Loucy (cell line): ENCODE measurements around the gene DRD4.

Experiments
- H2AFZ ChIP-seq: fragments of 200-600 bp; sonication (generic); 2 replicates; pipeline ENCODE4 v1.6.0; 2016; ENCODE audit warnings: antibody characterized with exemption, mild to moderate bottlenecking, low read length, moderate library complexity
- H3F3A ChIP-seq: fragments of 200-600 bp; 2 replicates; pipeline ENCODE4 v1.6.0; 2016; ENCODE audit warnings: antibody characterized with exemption, low read depth, mild to moderate bottlenecking
- H3K27me3 ChIP-seq: fragments of 200-600 bp; sonication (generic); 2 replicates; pipeline ENCODE4 v1.6.1; 2014; ENCODE audit warnings: low read length, mild to moderate bottlenecking; ENCODE audit not compliant: insufficient read depth, poor library complexity, severe bottlenecking
- H3K36me3 ChIP-seq: fragments of 200-600 bp; sonication (generic); 2 replicates; pipeline ENCODE4 v1.6.1; 2016; ENCODE audit warnings: low read length; ENCODE audit not compliant: insufficient read depth
- H3K4me1 ChIP-seq: fragments of 200-600 bp; sonication (generic); 2 replicates; pipeline ENCODE4 v1.5.1; 2014; ENCODE audit warnings: low read length, mild to moderate bottlenecking; ENCODE audit not compliant: insufficient read depth, poor library complexity, severe bottlenecking
- H3K4me2 ChIP-seq: fragments of 200-600 bp; sonication (generic); 2 replicates; pipeline ENCODE4 v1.6.0; 2014; ENCODE audit warnings: antibody characterized with exemption, low read length, low read depth, mild to moderate bottlenecking; ENCODE audit not compliant: poor library complexity, severe bottlenecking
- H3K4me3 ChIP-seq: fragments of 200-600 bp; sonication (generic); 2 replicates; pipeline ENCODE4 v1.5.1; 2014; ENCODE audit warnings: low read length, mild to moderate bottlenecking, mixed read lengths; ENCODE audit not compliant: poor library complexity, severe bottlenecking
- H3K79me2 ChIP-seq: fragments of 200-600 bp; sonication (generic); 2 replicates; pipeline ENCODE4 v1.6.1; 2014; ENCODE audit warnings: low read length; ENCODE audit not compliant: insufficient read depth
- H3K9ac ChIP-seq: fragments of 200-600 bp; sonication (generic); 2 replicates; pipeline ENCODE4 v1.6.0; 2014; ENCODE audit warnings: mild to moderate bottlenecking, low read depth, low read length, moderate library complexity; ENCODE audit not compliant: poor library complexity, severe bottlenecking
- H3K9me2 ChIP-seq: fragments of 200-600 bp; sonication (generic); replicated peaks from 2 replicates; pipeline ENCODE4 v1.6.1; 2016; ENCODE audit warnings: low read depth, low read length, mixed read lengths
- H3K9me3 ChIP-seq: fragments of 200-600 bp; sonication (generic); 2 replicates; pipeline ENCODE4 v1.6.1; 2014; ENCODE audit warnings: mild to moderate bottlenecking, antibody characterized with exemption, low read length, low read depth; ENCODE audit not compliant: insufficient read depth
- H4K20me1 ChIP-seq: fragments of 200-600 bp; sonication (generic); 2 replicates; pipeline ENCODE4 v1.6.0; 2014; ENCODE audit warnings: antibody characterized with exemption, low read length, mild to moderate bottlenecking; ENCODE audit not compliant: insufficient read depth, poor library complexity, severe bottlenecking
- CTCF ChIP-seq: fragments of 200-600 bp; sonication (generic); conservative IDR thresholded peaks from 2 replicates; pipeline ENCODE4 v1.5.1; 2014; ENCODE audit warnings: mild to moderate bottlenecking, antibody characterized with exemption, low read length
- EZH2phosphoT487 ChIP-seq: fragments of 200-600 bp; IDR thresholded peaks from 2 replicates; pipeline ENCODE4 v1.6.1; 2018; ENCODE audit warnings: antibody characterized with exemption, mild to moderate bottlenecking, moderate library complexity, borderline replicate concordance

The DRD4 gene

GRCh38 chr11:626475-627307 lies 10.4 kb upstream of the DRD4 start, which contains the start of gene SCT:
Gene SCT (minus strand): TSS chr11:627181. CDS start chr11:627143, 38 bp downstream.
- Histone ChIP-seq H3K4me2 (no peak within 1 kb of the TSS), H3K27me3 (no peaks in the 10 kb centered on the region), H3K36me3 (no peaks in the 10 kb centered on the region), H2AFZ (no peak within 1 kb of the TSS), H3K9ac (no peak within 1 kb of the TSS), H4K20me1 (no peaks in the 10 kb centered on the region), H3K79me2 (no peaks in the 10 kb centered on the region), H3K9me3 (no peaks in the 10 kb centered on the region), H3K4me1 (peaks cover 17% of the 10 kb centered on the region), H3K4me3 (no peak within 1 kb of the TSS), H3F3A (no peaks in the 10 kb centered on the region), H3K9me2 (no peaks in the 10 kb centered on the region)
- TF ChIP-seq EZH2phosphoT487: no peak
- TF ChIP-seq CTCF: no peak

- Histone ChIP-seq H3K4me1 (peaks cover 17% of the 10 kb centered on the region), H2AFZ (no peak overlapping the region), H3K9me2 (no peaks in the 10 kb centered on the region), H3K4me2 (no peak overlapping the region), H3K9me3 (no peaks in the 10 kb centered on the region), H3K79me2 (no peaks in the 10 kb centered on the region), H3K27me3 (no peaks in the 10 kb centered on the region), H3K36me3 (no peaks in the 10 kb centered on the region), H3K9ac (no peak overlapping the region), H3F3A (no peaks in the 10 kb centered on the region), H4K20me1 (no peaks in the 10 kb centered on the region), H3K4me3 (no peak overlapping the region)
- TF ChIP-seq CTCF (no peak), EZH2phosphoT487 (no peak)
These were observed 9.8 kb upstream of the DRD4 start for GRCh38 chr11:627308-627576.

GRCh38 chr11:628056-628455 lies 9.0 kb upstream of the DRD4 start:
- Histone ChIP-seq H3K9me2 (no peaks in the 10 kb centered on the region), H3F3A (no peaks in the 10 kb centered on the region), H3K4me1 (peaks cover 17% of the 10 kb centered on the region), H3K9ac (peak overlapping the region; percentile 19), H3K27me3 (no peaks in the 10 kb centered on the region), H4K20me1 (no peaks in the 10 kb centered on the region), H3K79me2 (no peaks in the 10 kb centered on the region), H3K9me3 (no peaks in the 10 kb centered on the region), H2AFZ (no peak overlapping the region), H3K36me3 (no peaks in the 10 kb centered on the region), H3K4me2 (peak overlapping the region; percentile 8), H3K4me3 (no peak overlapping the region)
- TF ChIP-seq CTCF: no peak
- no peak for TF ChIP-seq EZH2phosphoT487
